ENCODE results near the gene REEP1.

Gene REEP1

DNA sequence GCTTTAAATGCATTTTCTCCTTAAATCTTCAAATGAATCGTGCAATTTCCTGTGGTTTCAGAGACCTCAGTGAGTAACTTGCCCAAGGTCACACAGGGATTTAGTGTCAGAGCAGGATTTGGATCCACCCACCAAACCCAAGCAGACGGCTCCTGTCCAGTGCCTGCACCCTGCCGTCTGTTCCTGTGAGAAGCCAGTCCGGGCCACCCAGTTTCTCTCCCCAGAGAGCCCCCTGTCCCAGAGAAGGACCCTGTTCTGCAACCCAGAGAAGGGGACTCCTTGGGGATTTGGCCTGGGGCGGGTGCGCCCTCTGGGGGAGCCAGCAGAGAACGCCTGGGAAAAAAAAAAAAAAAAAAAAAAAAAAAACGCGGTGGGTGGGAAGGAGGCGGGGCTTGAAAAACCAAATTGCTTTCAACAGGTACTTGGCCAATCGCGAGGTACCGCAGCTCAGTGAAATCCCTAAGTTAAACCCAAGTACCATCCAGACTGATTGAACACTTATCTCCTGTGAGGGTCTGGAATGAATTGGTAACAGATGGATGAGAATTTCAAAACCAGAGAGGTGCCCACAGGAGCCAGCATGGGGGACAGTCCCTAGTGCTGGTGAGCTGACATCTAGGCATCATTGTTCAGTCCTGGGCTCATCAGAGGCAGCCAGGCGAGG, 30.9 kb upstream of the REEP1 start:
- no peaks in the 10 kb centered on the region for H3K36me3 ChIP-seq (ENCODE audit: control insufficient read depth, insufficient read depth, low read length)
- H3K4me1 ChIP-seq (ENCODE audit: control insufficient read depth, insufficient read depth, low read length) = peaks cover 4% of the 10 kb centered on the region; the same call in 1 of the 2 replicates
- H3K9ac ChIP-seq (ENCODE audit: low read depth, low read length) = no peak overlapping the region
- 0 out of 2 replicates have a peak, but pooled peaks cover 4% of the 10 kb centered on the region for H3K9me3 ChIP-seq (ENCODE audit: control insufficient read depth, insufficient read depth, low read length)
- peak overlapping the region; percentile 52; the same call in 1 of the 2 replicates for H3K4me3 ChIP-seq (ENCODE audit: low read depth, low read length)
- no peaks in the 10 kb centered on the region for H3K27me3 ChIP-seq (ENCODE audit: control insufficient read depth, insufficient read depth, low read length)
- H3K27ac ChIP-seq (ENCODE audit: low read depth, low read length) = no peak overlapping the region

DNA sequence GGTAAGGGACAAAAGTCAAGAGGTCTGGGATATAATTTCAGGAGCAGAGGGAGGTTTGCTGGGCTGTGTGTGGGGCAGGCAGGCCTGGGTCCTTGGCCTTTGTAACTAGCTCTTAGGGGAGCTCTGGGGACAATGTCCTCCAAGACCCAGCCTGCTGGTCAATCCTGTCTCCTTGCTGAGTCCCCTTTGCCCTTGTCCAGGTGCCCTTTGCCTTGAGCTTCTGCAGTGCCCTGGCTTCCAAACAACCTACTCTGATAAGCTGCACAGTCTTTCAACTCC, 30.0 kb upstream of the REEP1 start:
- Histone ChIP-seq H3K9ac (ENCODE audit: low read depth, low read length) (no peak overlapping the region), H3K4me1 (ENCODE audit: control insufficient read depth, insufficient read depth, low read length) (peaks cover 4% of the 10 kb centered on the region; the same call in 1 of the 2 replicates), H3K4me3 (ENCODE audit: low read depth, low read length) (no peak overlapping the region), H3K27ac (ENCODE audit: low read depth, low read length) (no peak overlapping the region), H3K9me3 (ENCODE audit: control insufficient read depth, insufficient read depth, low read length) (0 out of 2 replicates have a peak, but pooled peaks cover 4% of the 10 kb centered on the region), H3K27me3 (ENCODE audit: control insufficient read depth, insufficient read depth, low read length) (no peaks in the 10 kb centered on the region), H3K36me3 (ENCODE audit: control insufficient read depth, insufficient read depth, low read length) (no peaks in the 10 kb centered on the region)

DNA sequence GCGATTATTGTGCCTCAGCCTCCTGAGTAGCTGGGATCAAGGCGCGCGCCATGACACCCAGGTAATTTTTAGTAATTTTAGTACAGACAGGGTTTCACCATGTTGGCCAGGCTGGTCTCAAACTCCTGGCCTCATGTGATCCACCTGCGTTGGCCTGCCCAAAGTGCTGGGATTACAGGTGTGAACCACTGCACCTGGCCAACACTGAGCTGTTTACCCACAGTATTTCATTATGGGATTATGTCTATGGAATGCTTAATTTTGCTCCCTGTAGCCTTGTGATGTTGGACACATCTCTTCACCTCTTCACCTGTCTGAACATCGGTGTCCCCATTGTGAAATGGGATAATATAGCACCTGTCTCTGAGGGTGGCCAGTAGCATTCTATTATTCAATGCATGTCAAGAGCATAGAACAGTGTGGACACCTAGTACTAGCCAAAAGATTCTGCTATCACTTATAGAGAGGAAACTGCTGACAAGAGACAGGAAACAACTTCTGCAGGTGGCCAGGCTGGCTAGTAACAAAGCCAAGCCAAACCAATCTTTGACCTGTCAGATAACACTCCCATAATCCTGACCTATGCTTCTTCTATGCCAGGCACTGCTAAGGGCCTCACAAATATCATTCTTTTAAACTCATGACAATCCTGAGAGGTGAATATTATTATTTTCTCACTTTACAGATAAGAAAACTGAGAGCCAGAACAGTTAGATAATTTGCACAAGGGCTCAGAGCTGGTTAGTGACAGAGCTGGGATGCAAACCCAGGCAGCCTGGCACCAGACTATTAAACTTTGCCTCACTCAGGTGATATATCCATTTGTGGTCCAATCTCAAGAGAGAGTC, 29.4 kb upstream of the REEP1 start:
- H3K27ac ChIP-seq (ENCODE audit: low read depth, low read length) = no peak overlapping the region
- H3K9me3 ChIP-seq (ENCODE audit: control insufficient read depth, insufficient read depth, low read length) = 0 out of 2 replicates have a peak, but pooled peaks cover 4% of the 10 kb centered on the region
- H3K4me1 ChIP-seq (ENCODE audit: control insufficient read depth, insufficient read depth, low read length) = peaks cover 4% of the 10 kb centered on the region; the same call in 1 of the 2 replicates
- no peak overlapping the region for H3K4me3 ChIP-seq (ENCODE audit: low read depth, low read length)
- no peaks in the 10 kb centered on the region for H3K27me3 ChIP-seq (ENCODE audit: control insufficient read depth, insufficient read depth, low read length)
- no peaks in the 10 kb centered on the region for H3K36me3 ChIP-seq (ENCODE audit: control insufficient read depth, insufficient read depth, low read length)
- no peak overlapping the region for H3K9ac ChIP-seq (ENCODE audit: low read depth, low read length)

DNA sequence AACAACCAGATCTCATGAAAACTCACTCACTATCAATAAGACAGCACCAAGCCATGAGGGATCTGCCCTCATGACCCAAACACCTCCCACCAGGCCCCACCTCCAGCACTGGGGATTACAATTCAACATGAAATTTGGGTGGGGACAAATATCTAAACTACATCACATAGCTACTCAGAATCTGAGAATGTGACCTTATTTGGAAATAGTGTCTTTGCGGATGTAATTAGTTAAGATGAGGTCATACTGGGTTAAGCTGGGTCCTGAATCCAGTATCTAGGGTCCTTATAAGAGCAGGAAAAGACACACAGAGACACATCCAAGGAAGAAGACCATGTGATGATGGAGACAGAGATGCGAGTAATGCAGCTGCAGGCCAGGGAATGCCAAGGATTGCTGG, 27.5 kb upstream of the REEP1 start:
- no peaks in the 10 kb centered on the region for H3K9me3 ChIP-seq (ENCODE audit: control insufficient read depth, insufficient read depth, low read length)
- peaks cover 13% of the 10 kb centered on the region for H3K4me1 ChIP-seq (ENCODE audit: control insufficient read depth, insufficient read depth, low read length)
- H3K27ac ChIP-seq (ENCODE audit: low read depth, low read length) = no peak overlapping the region
- no peak overlapping the region for H3K4me3 ChIP-seq (ENCODE audit: low read depth, low read length)
- H3K27me3 ChIP-seq (ENCODE audit: control insufficient read depth, insufficient read depth, low read length) = no peaks in the 10 kb centered on the region
- H3K36me3 ChIP-seq (ENCODE audit: control insufficient read depth, insufficient read depth, low read length) = no peaks in the 10 kb centered on the region
- H3K9ac ChIP-seq (ENCODE audit: low read depth, low read length) = no peak overlapping the region

- Histone ChIP-seq H3K27me3 (ENCODE audit: control insufficient read depth, insufficient read depth, low read length) (no peaks in the 10 kb centered on the region), H3K27ac (ENCODE audit: low read depth, low read length) (peak overlapping the region; percentile 3), H3K4me1 (ENCODE audit: control insufficient read depth, insufficient read depth, low read length) (peaks cover 8% of the 10 kb centered on the region)
These were observed 23.4 kb upstream of the REEP1 start for GRCh38 chr2:86360776-86361175.

DNA sequence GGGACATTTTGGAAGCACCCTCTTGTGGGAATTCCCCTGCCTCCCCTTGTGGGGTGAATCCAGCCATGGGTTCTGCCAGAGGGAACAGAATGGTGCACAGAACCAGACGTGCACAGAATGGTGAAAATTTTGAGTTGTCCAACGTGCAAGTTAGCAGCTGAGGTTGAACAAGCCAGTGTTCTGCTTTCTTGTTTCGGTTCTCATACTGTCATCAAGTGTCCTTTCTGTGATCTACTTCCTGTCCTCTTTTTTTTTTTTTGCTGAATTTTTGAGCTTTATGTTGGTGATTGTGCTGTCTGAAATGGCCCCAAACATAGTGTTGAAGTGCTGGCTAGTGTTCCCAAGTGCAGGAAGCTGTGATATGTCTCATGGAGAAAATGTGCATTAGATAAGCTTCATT, 21.5 kb upstream of the REEP1 start:
- no peak overlapping the region for H3K4me3 ChIP-seq (ENCODE audit: low read depth, low read length)
- no peaks in the 10 kb centered on the region for H3K36me3 ChIP-seq (ENCODE audit: control insufficient read depth, insufficient read depth, low read length)
- no peak overlapping the region for H3K27ac ChIP-seq (ENCODE audit: low read depth, low read length)
- no peaks in the 10 kb centered on the region for H3K27me3 ChIP-seq (ENCODE audit: control insufficient read depth, insufficient read depth, low read length)
- peaks cover 8% of the 10 kb centered on the region for H3K4me1 ChIP-seq (ENCODE audit: control insufficient read depth, insufficient read depth, low read length)
- H3K9me3 ChIP-seq (ENCODE audit: control insufficient read depth, insufficient read depth, low read length) = no peaks in the 10 kb centered on the region
- H3K9ac ChIP-seq (ENCODE audit: low read depth, low read length) = no peak overlapping the region

More at GRCh38 chr2:86360776-86361175, 23.4 kb upstream of the REEP1 start:
- no peaks in the 10 kb centered on the region for H3K9me3 ChIP-seq (ENCODE audit: control insufficient read depth, insufficient read depth, low read length)
- H3K4me3 ChIP-seq (ENCODE audit: low read depth, low read length) = no peak overlapping the region
- H3K36me3 ChIP-seq (ENCODE audit: control insufficient read depth, insufficient read depth, low read length) = no peaks in the 10 kb centered on the region
- no peak overlapping the region for H3K9ac ChIP-seq (ENCODE audit: low read depth, low read length)

GRCh38 chr2:86357392-86357963, 20.1 kb upstream of the REEP1 start:
- H3K4me1 ChIP-seq (ENCODE audit: control insufficient read depth, insufficient read depth, low read length) = peaks cover 8% of the 10 kb centered on the region
- no peak overlapping the region for H3K9ac ChIP-seq (ENCODE audit: low read depth, low read length)
- no peaks in the 10 kb centered on the region for H3K27me3 ChIP-seq (ENCODE audit: control insufficient read depth, insufficient read depth, low read length)

DNA sequence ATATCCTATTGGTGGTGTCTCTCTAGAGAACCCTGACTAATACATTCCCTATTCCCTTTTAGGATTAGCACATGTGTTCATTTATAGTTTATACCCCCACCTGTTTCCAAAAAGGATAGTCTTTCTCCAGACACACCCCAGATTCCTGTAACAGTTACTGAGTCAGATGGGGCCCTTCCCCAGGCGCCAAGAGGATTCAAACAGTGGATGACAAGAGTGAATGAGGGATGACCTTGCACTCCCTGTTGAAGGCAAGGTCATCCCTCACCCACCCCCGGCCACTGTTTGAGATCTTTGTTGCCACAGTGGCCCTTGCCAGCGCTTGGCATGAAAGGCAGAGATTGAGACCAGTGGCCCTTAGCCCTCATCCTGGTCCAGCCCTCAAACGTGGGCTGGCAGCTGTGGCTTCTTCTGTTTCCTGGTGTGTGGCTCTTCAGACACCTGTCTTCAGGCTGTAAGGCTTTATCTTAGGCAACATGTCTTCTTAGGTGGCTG, 15.3 kb upstream of the REEP1 start:
- Histone ChIP-seq H3K27ac (ENCODE audit: low read depth, low read length) (no peak overlapping the region), H3K36me3 (ENCODE audit: control insufficient read depth, insufficient read depth, low read length) (no peaks in the 10 kb centered on the region), H3K9me3 (ENCODE audit: control insufficient read depth, insufficient read depth, low read length) (no peaks in the 10 kb centered on the region), H3K4me3 (ENCODE audit: low read depth, low read length) (no peak overlapping the region), H3K9ac (ENCODE audit: low read depth, low read length) (no peak overlapping the region), H3K27me3 (ENCODE audit: control insufficient read depth, insufficient read depth, low read length) (no peaks in the 10 kb centered on the region), H3K4me1 (ENCODE audit: control insufficient read depth, insufficient read depth, low read length) (no peaks in the 10 kb centered on the region)

More at GRCh38 chr2:86357392-86357963, 20.1 kb upstream of the REEP1 start:
- no peak overlapping the region for H3K27ac ChIP-seq (ENCODE audit: low read depth, low read length)
- H3K9me3 ChIP-seq (ENCODE audit: control insufficient read depth, insufficient read depth, low read length) = no peaks in the 10 kb centered on the region
- H3K36me3 ChIP-seq (ENCODE audit: control insufficient read depth, insufficient read depth, low read length) = no peaks in the 10 kb centered on the region
- no peak overlapping the region for H3K4me3 ChIP-seq (ENCODE audit: low read depth, low read length)

DNA sequence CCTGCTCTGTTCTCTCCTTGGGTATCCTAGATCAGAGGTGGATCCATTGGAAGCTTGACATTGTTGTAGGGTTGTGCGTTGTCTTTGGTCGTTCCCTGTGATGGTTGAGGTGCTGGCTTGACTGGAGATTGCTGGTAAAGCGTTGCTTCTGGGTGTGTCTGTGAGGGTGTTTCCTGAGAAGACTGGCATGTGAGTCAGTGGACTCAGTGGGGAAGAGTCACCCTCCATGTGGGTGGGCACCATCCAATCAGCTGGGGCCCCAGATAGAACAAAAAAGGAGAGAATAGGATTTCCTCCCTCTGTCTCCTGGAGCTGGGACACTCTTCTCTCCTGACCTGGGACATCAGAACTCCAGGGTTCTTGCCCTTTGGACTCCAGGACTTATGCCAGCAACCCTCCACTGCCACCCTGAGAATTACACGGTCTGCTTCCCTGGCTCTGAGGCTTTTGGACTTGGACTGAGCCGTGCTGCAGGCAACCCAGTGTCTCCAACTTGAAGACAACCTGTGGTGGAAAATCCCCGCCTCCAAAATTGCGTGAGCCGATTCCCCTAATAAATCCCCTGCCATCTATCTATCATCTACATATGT, 14.8 kb upstream of the REEP1 start:
- no peaks in the 10 kb centered on the region for H3K9me3 ChIP-seq (ENCODE audit: control insufficient read depth, insufficient read depth, low read length)
- no peak overlapping the region for H3K4me3 ChIP-seq (ENCODE audit: low read depth, low read length)
- H3K36me3 ChIP-seq (ENCODE audit: control insufficient read depth, insufficient read depth, low read length) = no peaks in the 10 kb centered on the region
- no peaks in the 10 kb centered on the region for H3K4me1 ChIP-seq (ENCODE audit: control insufficient read depth, insufficient read depth, low read length)
- no peak overlapping the region for H3K9ac ChIP-seq (ENCODE audit: low read depth, low read length)
- H3K27ac ChIP-seq (ENCODE audit: low read depth, low read length) = no peak overlapping the region
- H3K27me3 ChIP-seq (ENCODE audit: control insufficient read depth, insufficient read depth, low read length) = no peaks in the 10 kb centered on the region

DNA sequence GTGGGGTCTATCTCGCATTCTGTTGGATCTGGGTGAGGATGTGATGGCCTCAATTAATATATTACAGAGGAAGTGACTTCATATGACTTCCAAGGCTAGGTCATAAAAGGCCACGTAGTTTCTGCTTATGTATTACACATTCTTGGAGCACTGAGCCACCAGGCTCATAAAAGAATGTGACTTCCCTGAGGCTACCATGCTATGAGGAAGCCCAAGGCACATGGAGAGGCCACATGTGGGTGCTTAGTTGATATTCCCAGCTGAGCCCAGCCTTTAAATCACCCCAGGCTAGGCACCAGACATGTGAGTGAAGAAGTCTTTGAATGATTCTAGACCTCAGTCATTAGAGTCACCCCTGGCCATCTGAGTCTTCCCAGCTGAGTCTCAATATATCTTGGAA, 13.3 kb upstream of the REEP1 start:
- H3K9ac ChIP-seq (ENCODE audit: low read depth, low read length) = no peak overlapping the region
- no peaks in the 10 kb centered on the region for H3K27me3 ChIP-seq (ENCODE audit: control insufficient read depth, insufficient read depth, low read length)
- H3K36me3 ChIP-seq (ENCODE audit: control insufficient read depth, insufficient read depth, low read length) = no peaks in the 10 kb centered on the region
- H3K27ac ChIP-seq (ENCODE audit: low read depth, low read length) = no peak overlapping the region
- H3K4me3 ChIP-seq (ENCODE audit: low read depth, low read length) = no peak overlapping the region
- no peaks in the 10 kb centered on the region for H3K9me3 ChIP-seq (ENCODE audit: control insufficient read depth, insufficient read depth, low read length)
- H3K4me1 ChIP-seq (ENCODE audit: control insufficient read depth, insufficient read depth, low read length) = no peaks in the 10 kb centered on the region

All from HUES48 (cell line).